ENCODE measurements around the gene C6orf132. TPM values are rescaled to one million over a fixed set of nuclear protein-coding genes. Genes with fewer than 3 reads are reported as not detected.

The C6orf132 gene
- total RNA-seq, 1 experiment from 2014 or later = 31.9 TPM

GRCh38 chr6:42079941-42080464, 62.4 kb downstream of the C6orf132 start:
- no peak for DNase-seq (ENCODE audit: unreplicated experiment)

DNA sequence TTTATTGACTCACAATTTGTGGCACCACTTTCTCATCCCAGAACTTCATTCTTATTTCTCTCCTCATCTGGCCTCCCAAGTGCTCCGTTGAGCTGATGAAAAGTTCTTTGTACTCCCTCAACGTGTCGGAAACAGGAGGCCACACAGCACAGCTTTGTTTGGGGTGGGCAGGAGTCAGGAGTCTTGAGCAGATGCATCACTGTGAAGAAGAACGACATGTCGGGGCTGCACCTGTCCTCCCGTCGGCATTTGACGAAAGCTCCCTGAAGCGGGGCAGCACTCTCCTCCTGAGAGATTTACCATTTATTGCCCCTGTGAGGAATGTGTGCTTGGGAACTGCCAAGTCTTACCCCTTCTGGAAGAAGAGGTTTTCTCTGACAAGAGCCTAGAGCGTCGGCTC, 64.0 kb downstream of the C6orf132 start:
- TSS peak; percentile 18 for BruUV-seq (replicated peaks)
- no peak for DNase-seq (ENCODE audit: unreplicated experiment)
- intact Hi-C loops (cut with micrococcal nuclease) = loop anchor here (5.0 kb wide), 1 partner anchor 799 kb away; the partner anchor contains the start of gene RPL7L1
- ChIA-PET POLR2A (no interaction called here), CTCF (interaction anchor here (1.2 to 7.5 kb wide), 3 partner anchors 87 to 136 kb away, joined by 4 to 68 read pairs (median 12); no protein-coding TSS in a partner anchor)
- TF ChIP-seq, protein P1, sequence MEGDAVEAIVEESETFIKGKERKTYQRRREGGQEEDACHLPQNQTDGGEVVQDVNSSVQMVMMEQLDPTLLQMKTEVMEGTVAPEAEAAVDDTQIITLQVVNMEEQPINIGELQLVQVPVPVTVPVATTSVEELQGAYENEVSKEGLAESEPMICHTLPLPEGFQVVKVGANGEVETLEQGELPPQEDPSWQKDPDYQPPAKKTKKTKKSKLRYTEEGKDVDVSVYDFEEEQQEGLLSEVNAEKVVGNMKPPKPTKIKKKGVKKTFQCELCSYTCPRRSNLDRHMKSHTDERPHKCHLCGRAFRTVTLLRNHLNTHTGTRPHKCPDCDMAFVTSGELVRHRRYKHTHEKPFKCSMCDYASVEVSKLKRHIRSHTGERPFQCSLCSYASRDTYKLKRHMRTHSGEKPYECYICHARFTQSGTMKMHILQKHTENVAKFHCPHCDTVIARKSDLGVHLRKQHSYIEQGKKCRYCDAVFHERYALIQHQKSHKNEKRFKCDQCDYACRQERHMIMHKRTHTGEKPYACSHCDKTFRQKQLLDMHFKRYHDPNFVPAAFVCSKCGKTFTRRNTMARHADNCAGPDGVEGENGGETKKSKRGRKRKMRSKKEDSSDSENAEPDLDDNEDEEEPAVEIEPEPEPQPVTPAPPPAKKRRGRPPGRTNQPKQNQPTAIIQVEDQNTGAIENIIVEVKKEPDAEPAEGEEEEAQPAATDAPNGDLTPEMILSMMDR (IDR thresholded peaks at IDR 0.05; ENCODE audit: unreplicated experiment) = no peak
- peaks cover 61% of the 10 kb centered on the region for H3K36me3 Mint-ChIP-seq (ENCODE audit: insufficient read depth, unreplicated experiment)
- H3K27ac Mint-ChIP-seq (ENCODE audit: low read depth, unreplicated experiment) = no peak overlapping the region
- H3K4me3 Mint-ChIP-seq (ENCODE audit: unreplicated experiment) = no peak overlapping the region
- no peaks in the 10 kb centered on the region for H3K9me3 Mint-ChIP-seq (ENCODE audit: unreplicated experiment)
- H3K4me1 Mint-ChIP-seq (ENCODE audit: insufficient read depth, unreplicated experiment) = no peaks in the 10 kb centered on the region
- no peaks in the 10 kb centered on the region for H3K27me3 Mint-ChIP-seq (ENCODE audit: insufficient read depth, unreplicated experiment)

More at GRCh38 chr6:42079941-42080464, 62.4 kb downstream of the C6orf132 start:
- no peak overlapping the region for H3K27ac Mint-ChIP-seq (ENCODE audit: low read depth, unreplicated experiment)
- H3K36me3 Mint-ChIP-seq (ENCODE audit: insufficient read depth, unreplicated experiment) = peaks cover 54% of the 10 kb centered on the region
- ChIA-PET POLR2A (no interaction called here), CTCF (interaction anchor here (0.7 to 7.5 kb wide), 6 partner anchors 85 to 468 kb away, joined by 3 to 68 read pairs (median 8); no protein-coding TSS in a partner anchor)
- TF ChIP-seq, protein P1 (IDR thresholded peaks at IDR 0.05; ENCODE audit: unreplicated experiment) = no peak
- intact Hi-C loops (cut with micrococcal nuclease) = loop anchor here (5.0 kb wide), 1 partner anchor 797 kb away; the partner anchor contains the start of gene RPL7L1
- no peak overlapping the region for H3K4me3 Mint-ChIP-seq (ENCODE audit: unreplicated experiment)
- no peaks in the 10 kb centered on the region for H3K27me3 Mint-ChIP-seq (ENCODE audit: insufficient read depth, unreplicated experiment)
- no peaks in the 10 kb centered on the region for H3K4me1 Mint-ChIP-seq (ENCODE audit: insufficient read depth, unreplicated experiment)
- H3K9me3 Mint-ChIP-seq (ENCODE audit: unreplicated experiment) = no peaks in the 10 kb centered on the region
- BruUV-seq (replicated peaks) = TSS peak; percentile 22

- H3K36me3 Mint-ChIP-seq (ENCODE audit: insufficient read depth, unreplicated experiment) = peaks cover 49% of the 10 kb centered on the region
- intact Hi-C loops (cut with micrococcal nuclease) = loop anchor here (1.0 to 5.0 kb wide), 4 partner anchors 91 to 802 kb away; partner anchors contain the start of gene RPL7L1
- ChIA-PET POLR2A (interaction anchor here (0.6 to 1.5 kb wide), 3 partner anchors 139 to 154 kb away, joined by 3 to 7 read pairs (median 3); partner anchors contain the start of gene MED20), CTCF (interaction anchor here (0.7 to 7.5 kb wide), 17 partner anchors 13 to 154 kb away, joined by 3 to 68 read pairs (median 3); partner anchors contain the start of gene GUCA1B)
- no peak overlapping the region for H3K4me3 Mint-ChIP-seq (ENCODE audit: unreplicated experiment)
- BruUV-seq (replicated peaks) = no TSS peak
- H3K27ac Mint-ChIP-seq (ENCODE audit: low read depth, unreplicated experiment) = no peak overlapping the region
- H3K4me1 Mint-ChIP-seq (ENCODE audit: insufficient read depth, unreplicated experiment) = no peaks in the 10 kb centered on the region
- H3K9me3 Mint-ChIP-seq (ENCODE audit: unreplicated experiment) = no peaks in the 10 kb centered on the region
- DNase-seq (ENCODE audit: unreplicated experiment) = peak; percentile 69
- no peaks in the 10 kb centered on the region for H3K27me3 Mint-ChIP-seq (ENCODE audit: insufficient read depth, unreplicated experiment)
- TF ChIP-seq, protein P1 (IDR thresholded peaks at IDR 0.05; ENCODE audit: unreplicated experiment) = peak; percentile 82
Observed at GRCh38 chr6:42075159-42075838, 67.1 kb downstream of the C6orf132 start.

DNA sequence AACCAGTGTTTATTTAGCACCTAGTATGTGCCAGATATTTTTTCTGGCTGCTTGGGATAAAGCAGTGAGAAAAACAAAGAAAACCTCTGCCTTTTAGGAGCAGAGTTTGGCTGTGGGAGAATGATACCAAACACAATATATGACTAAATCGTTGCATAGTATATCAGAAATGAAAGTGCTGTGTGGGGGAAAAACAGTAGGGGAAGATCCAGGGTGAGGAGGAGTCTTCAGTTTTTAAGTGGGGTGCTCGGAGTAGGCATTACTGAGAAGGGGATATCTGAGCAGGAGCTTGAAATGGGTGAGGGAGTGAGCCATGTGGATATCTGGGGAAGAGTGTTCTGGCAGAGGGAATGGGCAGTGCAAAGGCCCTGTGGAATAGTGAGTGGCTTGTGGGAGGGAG, 69.1 kb downstream of the C6orf132 start:
- Mint-ChIP-seq H3K4me1 (ENCODE audit: insufficient read depth, unreplicated experiment) (no peaks in the 10 kb centered on the region), H3K4me3 (ENCODE audit: unreplicated experiment) (no peak overlapping the region), H3K27me3 (ENCODE audit: insufficient read depth, unreplicated experiment) (no peaks in the 10 kb centered on the region), H3K36me3 (ENCODE audit: insufficient read depth, unreplicated experiment) (peaks cover 39% of the 10 kb centered on the region), H3K9me3 (ENCODE audit: unreplicated experiment) (no peaks in the 10 kb centered on the region), H3K27ac (ENCODE audit: low read depth, unreplicated experiment) (no peak overlapping the region)
- intact Hi-C loops (cut with micrococcal nuclease) = no loop called here
- POLR2A ChIA-PET = interaction anchor here (1.2 kb wide), 1 partner anchor 286 kb away, joined by 3 read pairs; the partner anchor contains the start of gene TOMM6
- no TSS peak for BruUV-seq (replicated peaks)
- TF ChIP-seq, protein P1 (IDR thresholded peaks at IDR 0.05; ENCODE audit: unreplicated experiment) = no peak
- no peak for DNase-seq (ENCODE audit: unreplicated experiment)
- CTCF ChIA-PET = interaction anchor here (0.5 to 7.5 kb wide), 15 partner anchors 11 to 475 kb away, joined by 3 to 68 read pairs (median 4); no protein-coding TSS in a partner anchor

Data from MCF 10A (cell line).